HG03571 (cell line): Measurements from ENCODE around the gene FSHB.
A peak's percentile ranks its signal among the peaks of the same experiment; 100 is the strongest.
"Not testable (repeated sequence)": the region's sequence is repeated elsewhere in the genome, so short reads cannot be mapped to it uniquely, and the experiment has no call there.

ENCODE experiments used
- ATAC-seq: cut with Tn5 transposase; IDR thresholded peaks from one replicate; pipeline ENCODE4 v1.9.1; 2021; ENCODE audit not compliant: unreplicated experiment

The FSHB gene

GRCh38 chr11:30261821-30262220 is 31.0 kb downstream of the FSHB start:
- no peak for ATAC-seq

GRCh38 chr11:30268638-30269037 is 37.8 kb downstream of the FSHB start:
- not testable (repeated sequence) for ATAC-seq

GRCh38 chr11:30270671-30271070 is 39.9 kb downstream of the FSHB start:
- ATAC-seq: no peak

GRCh38 chr11:30277176-30277575 is 46.4 kb downstream of the FSHB start:
- no peak for ATAC-seq

GRCh38 chr11:30279796-30280195 is 49.0 kb downstream of the FSHB start:
- ATAC-seq: no peak

GRCh38 chr11:30281476-30282288 is 50.9 kb downstream of the FSHB start:
- ATAC-seq: peak; percentile 14

- ATAC-seq: peak; percentile 97
Measured at GRCh38 chr11:30282289-30282631, 51.4 kb downstream of the FSHB start.
